Mucosa of stomach (tissue), 1 donor: Measurements from ENCODE around the gene LTBP1.
A peak's percentile ranks its signal among the peaks of the same experiment; 100 is the strongest.

Source experiments
- H3K27me3 ChIP-seq: one replicate; pipeline ENCODE4 v1.7.0; 2013; ENCODE audit warnings: mild to moderate bottlenecking, low read length; ENCODE audit not compliant: control insufficient read depth, insufficient read depth
- H3K36me3 ChIP-seq: one replicate; pipeline ENCODE4 v1.7.0; 2013; ENCODE audit warnings: low read length; ENCODE audit not compliant: control insufficient read depth, insufficient read depth
- H3K4me1 ChIP-seq: one replicate; pipeline ENCODE4 v1.7.0; 2013; ENCODE audit warnings: mild to moderate bottlenecking, low read length; ENCODE audit not compliant: control insufficient read depth, insufficient read depth
- H3K4me3 ChIP-seq: one replicate; pipeline ENCODE4 v1.7.0; 2013; ENCODE audit warnings: low read length
- H3K9ac ChIP-seq: one replicate; pipeline ENCODE4 v1.7.0; 2013; ENCODE audit warnings: mild to moderate bottlenecking, low read length, moderate library complexity
- H3K9me3 ChIP-seq: one replicate; pipeline ENCODE4 v1.7.0; 2013; ENCODE audit warnings: mild to moderate bottlenecking, low read length, moderate library complexity; ENCODE audit not compliant: control insufficient read depth
- donor health status: Pancreatic carcinoma.

Gene LTBP1

DNA sequence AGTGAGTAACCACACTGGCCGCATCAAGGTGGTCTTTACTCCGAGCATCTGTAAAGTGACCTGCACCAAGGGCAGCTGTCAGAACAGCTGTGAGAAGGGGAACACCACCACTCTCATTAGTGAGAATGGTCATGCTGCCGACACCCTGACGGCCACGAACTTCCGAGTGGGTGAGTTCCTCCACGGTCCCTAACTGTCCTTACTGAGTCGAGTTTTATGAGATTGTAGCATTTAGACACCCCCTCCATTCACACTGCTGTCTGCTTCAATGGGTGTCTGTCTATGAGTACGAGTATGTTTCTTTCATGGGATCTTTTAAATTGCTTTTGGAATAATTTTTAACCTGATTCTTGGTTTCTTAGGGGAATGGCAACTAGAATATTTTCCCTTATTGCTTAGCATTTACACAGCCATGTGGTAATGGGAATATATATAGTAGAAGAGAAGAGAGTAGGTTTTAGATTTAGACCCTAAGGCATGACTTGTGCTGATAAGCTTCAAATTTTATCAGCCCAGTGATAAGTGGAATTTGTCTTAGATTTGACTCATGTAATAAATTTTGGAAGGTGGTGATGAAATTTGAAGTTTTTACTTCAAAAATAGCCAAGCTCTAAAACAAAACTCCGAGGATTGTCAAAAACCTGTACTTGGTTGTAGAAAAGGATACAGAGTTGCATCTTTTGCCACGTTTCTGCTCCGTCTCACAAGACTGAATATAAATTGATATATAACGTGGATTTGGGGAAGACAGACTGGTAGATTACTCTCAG is 188.2 kb downstream of the LTBP1 start:
- Histone ChIP-seq H3K27me3 (no peaks in the 10 kb centered on the region), H3K9ac (peak overlapping the region; percentile 45), H3K4me3 (no peak overlapping the region), H3K9me3 (no peaks in the 10 kb centered on the region), H3K36me3 (no peaks in the 10 kb centered on the region), H3K4me1 (peaks cover 14% of the 10 kb centered on the region)

DNA sequence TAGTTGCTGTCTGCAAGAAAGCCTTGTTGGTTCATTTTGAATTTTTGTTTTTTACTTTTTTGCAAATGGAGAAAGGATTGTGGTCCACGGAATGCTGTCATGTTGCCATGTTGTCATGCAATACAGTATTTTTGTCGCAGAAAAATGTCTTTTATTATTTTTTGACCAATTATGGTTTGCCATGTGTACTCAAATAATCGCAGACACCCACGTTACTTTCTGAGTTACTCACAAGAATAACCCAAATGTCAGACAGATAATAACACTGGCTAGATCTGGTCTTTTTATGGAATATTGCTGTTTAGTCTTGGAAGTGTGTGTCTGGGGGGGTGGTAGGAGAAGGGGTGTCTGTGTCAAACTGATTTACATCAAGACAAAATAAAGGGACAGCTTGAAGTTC is 188.9 kb downstream of the LTBP1 start:
- Histone ChIP-seq H3K4me3 (no peak overlapping the region), H3K36me3 (no peaks in the 10 kb centered on the region), H3K4me1 (peaks cover 14% of the 10 kb centered on the region), H3K27me3 (no peaks in the 10 kb centered on the region), H3K9ac (peak overlapping the region; percentile 3), H3K9me3 (no peaks in the 10 kb centered on the region)

DNA sequence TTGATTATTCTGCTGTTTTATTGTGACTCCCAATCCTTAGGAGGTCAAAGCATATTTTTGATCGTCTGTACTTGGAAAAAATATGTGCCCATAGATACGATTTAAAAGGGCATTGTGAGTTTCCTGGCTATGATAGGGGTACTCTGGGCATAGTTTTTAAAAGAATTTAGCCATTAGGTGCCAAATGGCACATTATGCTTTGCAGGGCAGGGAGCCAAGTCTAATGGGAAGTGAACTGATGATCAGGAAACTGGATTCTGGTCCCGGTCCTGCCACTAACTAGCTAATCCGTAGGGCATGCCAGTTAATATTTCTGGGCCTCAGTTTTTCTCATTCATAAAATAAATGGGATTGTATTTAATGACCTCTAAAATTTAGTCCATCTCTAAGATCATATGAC is 189.3 kb downstream of the LTBP1 start:
- peak overlapping the region; percentile 3 for H3K9ac ChIP-seq
- H3K9me3 ChIP-seq: no peaks in the 10 kb centered on the region
- no peak overlapping the region for H3K4me3 ChIP-seq
- H3K27me3 ChIP-seq: no peaks in the 10 kb centered on the region
- H3K36me3 ChIP-seq: no peaks in the 10 kb centered on the region
- H3K4me1 ChIP-seq: peaks cover 14% of the 10 kb centered on the region

DNA sequence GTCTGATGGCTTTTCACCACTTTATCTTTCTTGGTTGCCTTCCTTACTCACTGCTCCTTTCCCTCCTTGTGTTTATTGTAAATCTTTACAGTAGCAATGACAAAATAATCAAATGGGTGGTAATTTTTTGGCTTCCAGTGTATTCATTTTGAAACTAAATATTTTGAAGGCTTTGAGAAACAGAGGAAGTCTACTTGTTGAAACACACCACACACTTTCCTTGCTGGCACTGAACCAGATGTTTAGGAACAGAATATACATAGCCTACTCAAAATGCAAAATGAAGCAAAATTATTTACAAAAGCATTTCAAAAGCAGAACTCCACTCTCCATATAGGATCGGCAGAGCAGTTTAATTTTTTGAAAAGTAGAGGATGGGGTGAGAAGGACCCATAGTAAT is 189.8 kb downstream of the LTBP1 start:
- peak overlapping the region; percentile 7 for H3K9ac ChIP-seq
- H3K4me3 ChIP-seq: no peak overlapping the region
- H3K9me3 ChIP-seq: no peaks in the 10 kb centered on the region
- no peaks in the 10 kb centered on the region for H3K27me3 ChIP-seq
- peaks cover 14% of the 10 kb centered on the region for H3K4me1 ChIP-seq
- no peaks in the 10 kb centered on the region for H3K36me3 ChIP-seq

DNA sequence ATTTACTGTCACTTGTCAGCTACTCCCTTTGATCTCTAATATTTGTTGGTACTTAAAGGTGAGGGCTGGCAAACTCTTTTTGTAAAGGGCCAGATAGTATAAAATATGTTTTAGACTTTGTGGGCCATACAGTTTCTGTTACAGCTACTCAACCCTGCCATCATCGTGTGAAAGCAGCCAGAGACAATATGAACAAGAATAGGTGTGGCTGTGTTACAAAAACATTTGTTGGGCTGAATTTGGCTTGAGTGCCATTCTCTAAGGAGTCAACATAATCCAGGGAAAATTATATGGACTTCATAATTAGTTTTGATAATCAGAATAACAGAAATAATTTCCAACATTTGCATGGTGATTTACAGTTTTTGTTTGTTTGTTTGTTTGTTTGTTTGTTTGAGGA is 190.6 kb downstream of the LTBP1 start:
- H3K4me3 ChIP-seq: no peak overlapping the region
- no peaks in the 10 kb centered on the region for H3K9me3 ChIP-seq
- H3K36me3 ChIP-seq: no peaks in the 10 kb centered on the region
- no peak overlapping the region for H3K9ac ChIP-seq
- H3K4me1 ChIP-seq: peaks cover 14% of the 10 kb centered on the region
- H3K27me3 ChIP-seq: no peaks in the 10 kb centered on the region

DNA sequence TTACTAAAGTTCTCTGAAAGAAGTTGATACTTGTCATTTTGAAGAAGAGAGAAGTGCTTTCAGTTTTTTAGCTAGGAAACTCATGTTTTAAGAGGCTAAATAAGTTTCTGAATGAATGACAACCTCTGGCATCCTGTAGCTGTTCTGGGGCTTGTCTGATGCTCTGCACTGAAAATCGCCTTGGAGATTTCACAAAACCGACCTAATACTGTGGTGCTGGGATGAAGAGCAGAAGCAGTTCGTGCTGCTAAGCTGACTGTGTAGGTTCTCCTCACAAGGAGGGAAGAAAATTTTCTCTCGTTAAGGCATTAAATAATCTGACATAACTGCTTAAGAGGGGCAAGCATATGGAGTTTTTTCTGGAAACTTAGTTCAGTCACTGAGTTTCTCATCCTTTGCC is 193.2 kb downstream of the LTBP1 start:
- Histone ChIP-seq H3K9ac (no peak overlapping the region), H3K4me3 (no peak overlapping the region), H3K27me3 (no peaks in the 10 kb centered on the region), H3K4me1 (no peaks in the 10 kb centered on the region), H3K9me3 (no peaks in the 10 kb centered on the region), H3K36me3 (no peaks in the 10 kb centered on the region)

DNA sequence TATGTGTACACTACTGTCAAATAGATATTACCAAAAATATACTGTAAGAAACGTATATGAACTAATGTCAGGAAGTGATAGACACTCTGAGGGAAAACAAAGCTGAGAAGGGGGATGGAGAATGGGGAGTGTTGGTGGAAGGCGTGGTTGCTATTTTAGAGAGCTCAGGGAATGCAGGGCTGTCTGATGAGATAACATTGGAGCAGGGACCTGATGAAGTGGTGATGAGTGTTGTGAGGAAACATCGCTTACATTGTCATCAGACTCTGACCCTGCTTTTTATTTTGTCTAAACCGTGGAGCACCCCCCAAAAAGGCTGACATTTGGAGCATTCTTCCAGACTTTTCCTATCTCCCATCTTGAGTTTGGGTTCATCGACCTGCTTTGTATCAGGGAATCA is 194.7 kb downstream of the LTBP1 start:
- Histone ChIP-seq H3K27me3 (no peaks in the 10 kb centered on the region), H3K9ac (no peak overlapping the region), H3K36me3 (no peaks in the 10 kb centered on the region), H3K4me3 (no peak overlapping the region), H3K4me1 (no peaks in the 10 kb centered on the region), H3K9me3 (no peaks in the 10 kb centered on the region)

DNA sequence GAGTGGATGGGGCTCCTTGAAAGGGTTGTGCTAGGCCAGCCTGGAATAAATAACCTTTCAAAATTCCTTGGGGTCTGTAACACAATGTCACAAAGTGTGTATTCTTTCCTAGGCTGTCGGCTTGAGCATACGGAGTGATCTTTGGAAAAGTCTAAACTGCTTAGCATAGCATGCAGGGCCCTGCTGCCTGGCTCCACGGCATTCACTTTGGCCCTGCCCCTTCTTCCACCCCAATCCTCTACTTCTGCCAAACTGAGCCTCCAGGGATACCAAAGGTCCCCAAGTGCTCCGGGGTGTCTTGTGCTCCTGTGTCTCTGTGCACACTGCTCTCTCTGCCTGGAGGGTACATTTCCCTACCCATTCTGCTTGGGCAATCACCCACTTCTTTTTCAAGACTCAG is 196.1 kb downstream of the LTBP1 start:
- H3K9ac ChIP-seq: no peak overlapping the region
- no peaks in the 10 kb centered on the region for H3K4me1 ChIP-seq
- H3K36me3 ChIP-seq: no peaks in the 10 kb centered on the region
- H3K27me3 ChIP-seq: no peaks in the 10 kb centered on the region
- H3K9me3 ChIP-seq: no peaks in the 10 kb centered on the region
- H3K4me3 ChIP-seq: no peak overlapping the region

DNA sequence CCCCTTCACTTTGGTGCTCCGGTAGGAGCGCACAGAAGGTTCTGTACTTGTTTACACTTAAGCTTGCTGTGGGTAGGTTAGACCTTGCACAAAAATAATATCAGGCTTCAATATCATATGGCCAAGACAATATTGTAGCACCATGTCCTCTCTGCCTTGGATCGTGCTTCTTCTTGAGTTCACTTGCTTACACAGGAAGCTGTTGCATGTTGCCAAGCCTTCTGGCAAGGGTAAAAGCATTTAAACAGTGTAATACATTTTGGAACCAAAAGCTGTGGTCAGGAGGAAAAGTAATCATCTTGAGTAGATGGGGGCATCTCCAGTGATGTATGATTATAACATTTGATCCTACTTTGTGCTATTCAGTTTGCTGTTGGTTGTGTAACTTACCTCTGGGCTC is 197.5 kb downstream of the LTBP1 start:
- no peaks in the 10 kb centered on the region for H3K36me3 ChIP-seq
- no peak overlapping the region for H3K9ac ChIP-seq
- no peaks in the 10 kb centered on the region for H3K4me1 ChIP-seq
- H3K27me3 ChIP-seq: no peaks in the 10 kb centered on the region
- H3K9me3 ChIP-seq: no peaks in the 10 kb centered on the region
- no peak overlapping the region for H3K4me3 ChIP-seq

DNA sequence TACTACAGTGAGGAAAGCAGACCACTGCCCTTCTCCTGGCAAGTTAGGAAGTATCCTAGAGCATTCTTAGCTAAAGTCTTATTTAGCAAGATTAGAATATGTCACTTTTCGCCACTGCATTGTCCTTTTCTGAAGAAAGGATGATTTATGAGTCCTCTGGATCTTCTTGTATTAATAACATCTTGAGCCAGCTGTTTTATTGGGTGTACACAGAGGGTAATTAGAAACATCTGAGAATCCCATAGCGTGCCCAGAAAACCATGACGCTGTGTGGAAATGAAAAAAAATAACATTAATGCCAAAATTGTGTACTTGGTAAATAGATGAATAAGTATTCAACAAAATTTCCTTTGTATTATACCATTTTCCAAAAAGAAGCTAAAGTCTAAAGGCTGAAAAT is 198.7 kb downstream of the LTBP1 start:
- no peak overlapping the region for H3K9ac ChIP-seq
- H3K9me3 ChIP-seq: no peaks in the 10 kb centered on the region
- no peaks in the 10 kb centered on the region for H3K4me1 ChIP-seq
- no peaks in the 10 kb centered on the region for H3K27me3 ChIP-seq
- no peak overlapping the region for H3K4me3 ChIP-seq
- H3K36me3 ChIP-seq: no peaks in the 10 kb centered on the region

DNA sequence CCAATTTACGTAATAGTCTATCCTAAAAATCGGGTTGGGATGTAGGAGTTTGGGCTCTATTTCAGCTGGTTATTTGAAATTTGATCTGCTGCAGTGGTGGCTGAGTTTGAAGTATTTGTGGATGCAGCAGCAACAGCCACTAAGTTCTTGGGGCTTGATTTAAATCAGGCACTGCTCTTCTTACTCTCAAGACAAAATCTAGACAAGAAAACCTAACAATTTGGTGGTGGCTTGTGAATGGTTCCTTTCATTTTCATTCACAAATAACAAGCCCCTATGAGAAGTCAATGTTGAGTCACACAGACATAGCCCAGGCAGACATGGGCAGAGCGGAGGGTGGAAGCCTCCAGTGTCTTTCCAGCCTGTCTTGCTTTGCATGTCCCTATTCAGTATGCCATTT is 199.3 kb downstream of the LTBP1 start:
- Histone ChIP-seq H3K9ac (no peak overlapping the region), H3K9me3 (no peaks in the 10 kb centered on the region), H3K27me3 (no peaks in the 10 kb centered on the region), H3K36me3 (no peaks in the 10 kb centered on the region), H3K4me1 (no peaks in the 10 kb centered on the region), H3K4me3 (no peak overlapping the region)

DNA sequence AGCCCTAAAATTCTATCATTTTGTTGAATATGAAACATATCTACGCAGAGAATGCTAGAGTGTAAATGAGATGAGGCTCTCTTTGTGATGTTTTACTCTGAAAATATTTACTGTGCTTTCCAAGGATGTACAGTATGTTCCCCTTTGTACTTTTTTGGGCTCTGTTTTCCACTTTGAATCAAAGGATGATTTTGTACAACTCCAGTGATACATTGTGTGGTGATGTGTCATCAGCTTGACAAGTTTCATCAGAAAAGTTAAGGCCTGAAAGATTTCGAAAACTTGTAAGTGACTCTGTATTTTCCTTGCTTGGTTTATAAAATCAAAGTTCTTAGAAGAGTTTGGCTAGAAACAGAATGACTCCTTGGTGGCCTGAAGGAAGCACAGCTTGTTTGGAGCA is 206.3 kb downstream of the LTBP1 start:
- Histone ChIP-seq H3K4me3 (no peak overlapping the region), H3K27me3 (no peaks in the 10 kb centered on the region), H3K36me3 (no peaks in the 10 kb centered on the region), H3K4me1 (no peaks in the 10 kb centered on the region), H3K9ac (no peak overlapping the region), H3K9me3 (no peaks in the 10 kb centered on the region)

DNA sequence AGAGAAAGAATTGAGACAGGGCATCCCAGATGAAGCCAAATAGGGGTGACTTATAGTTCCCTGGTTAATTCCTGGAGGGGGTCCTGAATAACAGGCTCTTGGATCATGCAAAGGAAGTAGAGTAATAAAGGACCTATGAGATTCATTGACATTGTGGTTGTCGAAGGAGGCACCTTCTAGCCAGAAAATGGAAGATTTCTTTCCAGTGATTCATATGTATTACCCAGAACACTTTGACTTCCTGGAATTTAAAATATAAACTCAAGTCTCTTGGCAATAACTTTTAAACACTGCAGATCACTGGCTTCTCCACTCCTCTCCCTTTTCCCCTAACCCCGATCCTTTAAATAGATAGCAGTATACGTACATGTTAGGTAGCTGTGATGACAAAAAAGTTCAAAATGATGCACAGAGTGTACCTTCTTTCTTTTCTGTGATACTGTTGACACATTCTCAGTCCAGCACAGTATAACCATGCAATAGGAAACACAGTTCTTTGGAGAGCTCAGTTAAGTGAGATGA is 211.8 kb downstream of the LTBP1 start:
- H3K27me3 ChIP-seq: no peaks in the 10 kb centered on the region
- no peak overlapping the region for H3K4me3 ChIP-seq
- H3K9ac ChIP-seq: no peak overlapping the region
- H3K36me3 ChIP-seq: no peaks in the 10 kb centered on the region
- H3K4me1 ChIP-seq: no peaks in the 10 kb centered on the region
- no peaks in the 10 kb centered on the region for H3K9me3 ChIP-seq
